Measurements from ENCODE around the gene NRP1. TPM values are rescaled to one million over a fixed set of nuclear protein-coding genes. Genes with fewer than 3 reads are reported as not detected.

The NRP1 gene
- total RNA-seq, 1 experiment from 2014 or later: 39.6 TPM

GRCh38 chr10:33349268-33349667 lies 14.8 kb upstream of the NRP1 start:
- no peak for DNase-seq (ENCODE audit: low spot score)

- DNase-seq (ENCODE audit: low spot score): no peak
Observed at GRCh38 chr10:33347211-33347610, 12.7 kb upstream of the NRP1 start.

- no peak for DNase-seq (ENCODE audit: low spot score)
Observed at GRCh38 chr10:33345236-33345635, 10.8 kb upstream of the NRP1 start.

- no peak for DNase-seq (ENCODE audit: low spot score)
Observed at GRCh38 chr10:33344676-33345075, 10.2 kb upstream of the NRP1 start.

GRCh38 chr10:33341637-33342036 lies 7.2 kb upstream of the NRP1 start:
- DNase-seq (ENCODE audit: low spot score): no peak

- DNase-seq (ENCODE audit: low spot score): no peak
Observed at GRCh38 chr10:33337326-33337957, 3.0 kb upstream of the NRP1 start.

GRCh38 chr10:33336582-33337325 lies 2.3 kb upstream of the NRP1 start:
- no peak for DNase-seq (ENCODE audit: low spot score)

- peak; percentile 16 for DNase-seq (ENCODE audit: low spot score)
Observed at GRCh38 chr10:33335801-33336581, 1.5 kb upstream of the NRP1 start.

GRCh38 chr10:33335551-33335800 lies 1.0 kb upstream of the NRP1 start:
- DNase-seq (ENCODE audit: low spot score): no peak

- peak; percentile 63 for DNase-seq (ENCODE audit: low spot score)
Observed at GRCh38 chr10:33334805-33335550, 511 bp upstream of the NRP1 start.

GRCh38 chr10:33333260-33334101 lies 986 bp downstream of the NRP1 start:
- DNase-seq (ENCODE audit: low spot score): no peak

GRCh38 chr10:33332183-33333065 lies 2.0 kb downstream of the NRP1 start:
- DNase-seq (ENCODE audit: low spot score): no peak

- no peak for DNase-seq (ENCODE audit: low spot score)
Observed at GRCh38 chr10:33331379-33331694, 3.1 kb downstream of the NRP1 start.

- DNase-seq (ENCODE audit: low spot score): peak; percentile 62
Observed at GRCh38 chr10:33330543-33331378, 3.7 kb downstream of the NRP1 start.

GRCh38 chr10:33329178-33329577 lies 5.3 kb downstream of the NRP1 start:
- no peak for DNase-seq (ENCODE audit: low spot score)

- no peak for DNase-seq (ENCODE audit: low spot score)
Observed at GRCh38 chr10:33328253-33328652, 6.2 kb downstream of the NRP1 start.

GRCh38 chr10:33327751-33328150 lies 6.7 kb downstream of the NRP1 start:
- DNase-seq (ENCODE audit: low spot score): no peak

- DNase-seq (ENCODE audit: low spot score): no peak
Observed at GRCh38 chr10:33326933-33327332, 7.5 kb downstream of the NRP1 start.

- no peak for DNase-seq (ENCODE audit: low spot score)
Observed at GRCh38 chr10:33325929-33326328, 8.5 kb downstream of the NRP1 start.

GRCh38 chr10:33323721-33324120 lies 10.7 kb downstream of the NRP1 start:
- DNase-seq (ENCODE audit: low spot score): no peak

Data from H4 (cell line).